C4-2B (cell line): Measurements from ENCODE around the gene NR3C2.

ENCODE experiments used
- CTCF ChIP-seq: fragments of 450-650 bp; conservative IDR thresholded peaks from 2 replicates; pipeline ENCODE4 v1.5.1; 2017; ENCODE audit warnings: mild to moderate bottlenecking
- ZFX ChIP-seq: fragments of 450-650 bp; IDR thresholded peaks from 2 replicates; pipeline ENCODE4 v1.6.1; 2017

DNA sequence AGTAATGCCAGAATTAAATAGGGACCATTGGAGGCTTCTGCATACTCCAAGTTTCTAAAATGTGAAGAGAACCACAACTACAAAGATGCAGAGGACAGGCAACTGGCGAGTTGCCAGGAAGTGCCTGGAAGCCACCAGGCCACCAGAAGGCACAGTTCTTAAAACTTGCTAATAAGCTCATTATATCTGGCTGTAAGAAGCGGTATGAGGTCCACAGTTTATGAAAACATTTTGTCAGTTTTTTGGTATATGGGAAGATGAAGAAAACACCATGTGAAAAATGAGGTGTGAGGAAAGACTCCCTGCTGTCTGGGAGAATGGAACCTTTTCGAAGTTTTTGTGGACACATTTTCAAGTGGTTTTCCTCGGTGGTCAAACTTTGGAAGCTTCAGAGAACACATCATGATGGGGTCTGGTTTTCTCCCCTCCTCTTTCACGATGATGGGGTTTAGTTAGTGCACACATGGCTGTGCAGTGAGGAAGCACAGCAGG lies 202.7 kb downstream of the NR3C2 start:
- TF ChIP-seq ZFX (no peak), CTCF (no peak)
